GM13977 (cell line): ENCODE measurements around the gene ABLIM2.

Experiments used
- DNase-seq: peaks from one replicate; pipeline ENCODE4 v3.0.0; 2012; ENCODE audit warnings: low spot score
- in situ Hi-C: fragments of 300-500 bp; cut with MboI; formaldehyde crosslinking; loops from one replicate; pipeline ENCODE4 v1.12.0; 2022; ENCODE audit warnings: low sequenced_read_pairs, low pct_unique_long_range_greater_than_20kb, mixed read lengths, inconsistent platforms; ENCODE audit not compliant: unreplicated experiment
- TF ChIP-seq, protein P1 (sequence below): IDR thresholded peaks from 2 replicates; pipeline ENCODE4 v1.5.1; 2012; ENCODE audit warnings: mild to moderate bottlenecking, control low read depth; ENCODE audit not compliant: insufficient read depth; ENCODE audit errors: extremely low read depth, missing control alignments

The ABLIM2 gene

DNA sequence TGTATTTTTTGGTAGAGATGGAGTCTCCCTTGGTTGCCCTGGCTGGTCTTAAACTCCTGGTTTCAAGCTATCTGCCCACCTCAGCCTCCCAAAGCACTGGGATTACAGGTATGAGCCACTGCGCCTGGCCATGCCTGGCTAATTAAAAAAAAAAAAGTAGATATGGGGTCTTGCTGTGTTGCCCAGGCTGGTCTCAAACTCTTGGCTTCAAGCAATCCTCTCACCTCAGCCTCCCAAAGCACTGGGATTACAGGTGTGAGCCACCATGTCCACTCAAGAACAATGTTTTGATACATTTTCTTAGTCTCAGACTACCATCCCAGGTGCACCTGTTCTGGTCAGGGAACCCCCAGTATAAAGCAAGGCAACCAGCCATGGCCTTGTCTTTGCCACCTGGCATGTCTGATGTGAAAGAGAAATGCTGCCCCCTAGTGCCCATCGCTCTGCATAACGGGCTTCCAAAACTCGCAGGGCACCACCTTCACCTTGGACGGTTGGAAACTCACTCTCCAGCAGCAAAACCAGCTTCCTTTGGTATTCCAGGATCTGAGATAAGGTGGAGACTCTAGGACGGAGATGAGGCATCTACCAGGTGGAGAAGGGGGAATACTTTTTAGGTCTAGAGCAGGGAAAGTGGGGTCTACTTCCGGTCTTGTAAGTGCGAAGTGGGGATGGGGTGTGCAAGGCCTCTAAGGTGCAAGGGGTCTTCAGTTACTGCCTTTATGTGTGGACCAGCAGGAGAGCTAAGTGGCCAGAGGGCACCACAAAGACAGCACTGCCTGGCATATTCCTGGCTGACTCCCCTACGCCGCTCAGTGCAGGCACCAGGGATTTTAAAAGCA is 171.2 kb downstream of the ABLIM2 start:
- DNase-seq: peak; percentile 88
- in situ Hi-C loops: loop anchor here (10.0 kb wide), 1 partner anchor 183 kb away; no protein-coding TSS in a partner anchor
- TF ChIP-seq, protein P1, sequence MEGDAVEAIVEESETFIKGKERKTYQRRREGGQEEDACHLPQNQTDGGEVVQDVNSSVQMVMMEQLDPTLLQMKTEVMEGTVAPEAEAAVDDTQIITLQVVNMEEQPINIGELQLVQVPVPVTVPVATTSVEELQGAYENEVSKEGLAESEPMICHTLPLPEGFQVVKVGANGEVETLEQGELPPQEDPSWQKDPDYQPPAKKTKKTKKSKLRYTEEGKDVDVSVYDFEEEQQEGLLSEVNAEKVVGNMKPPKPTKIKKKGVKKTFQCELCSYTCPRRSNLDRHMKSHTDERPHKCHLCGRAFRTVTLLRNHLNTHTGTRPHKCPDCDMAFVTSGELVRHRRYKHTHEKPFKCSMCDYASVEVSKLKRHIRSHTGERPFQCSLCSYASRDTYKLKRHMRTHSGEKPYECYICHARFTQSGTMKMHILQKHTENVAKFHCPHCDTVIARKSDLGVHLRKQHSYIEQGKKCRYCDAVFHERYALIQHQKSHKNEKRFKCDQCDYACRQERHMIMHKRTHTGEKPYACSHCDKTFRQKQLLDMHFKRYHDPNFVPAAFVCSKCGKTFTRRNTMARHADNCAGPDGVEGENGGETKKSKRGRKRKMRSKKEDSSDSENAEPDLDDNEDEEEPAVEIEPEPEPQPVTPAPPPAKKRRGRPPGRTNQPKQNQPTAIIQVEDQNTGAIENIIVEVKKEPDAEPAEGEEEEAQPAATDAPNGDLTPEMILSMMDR: peak; percentile 93

DNA sequence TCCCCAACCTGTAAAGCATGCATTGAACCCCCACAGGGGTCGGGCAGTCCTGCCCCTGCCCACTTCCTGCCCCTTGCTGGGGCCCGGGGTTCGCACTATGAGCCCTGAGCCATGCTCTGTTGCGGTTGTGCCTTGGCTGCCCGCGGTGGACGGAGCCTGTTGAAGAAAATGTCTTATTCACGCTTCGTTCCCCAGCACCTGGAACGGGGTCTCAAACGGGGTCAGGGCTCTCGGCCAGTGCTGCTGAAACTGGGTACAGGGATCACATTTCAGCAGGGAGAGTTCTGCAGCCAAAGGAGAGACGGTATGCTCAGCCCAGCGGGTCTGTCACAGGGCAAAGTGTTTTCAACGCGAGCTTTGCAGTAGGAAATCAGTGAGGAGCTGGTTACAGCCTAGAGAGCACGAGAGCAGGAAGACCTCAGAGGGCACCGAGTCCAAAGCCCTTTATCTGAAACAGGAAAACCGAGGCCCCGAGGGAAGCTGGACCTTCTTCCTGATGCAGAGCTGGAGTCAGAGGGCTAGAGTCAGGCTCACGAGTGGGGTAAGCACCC is 172.6 kb downstream of the ABLIM2 start:
- in situ Hi-C loops: loop anchor here (10.0 kb wide), 1 partner anchor 181 kb away; no protein-coding TSS in a partner anchor
- no peak for DNase-seq
- TF ChIP-seq, protein P1: no peak

DNA sequence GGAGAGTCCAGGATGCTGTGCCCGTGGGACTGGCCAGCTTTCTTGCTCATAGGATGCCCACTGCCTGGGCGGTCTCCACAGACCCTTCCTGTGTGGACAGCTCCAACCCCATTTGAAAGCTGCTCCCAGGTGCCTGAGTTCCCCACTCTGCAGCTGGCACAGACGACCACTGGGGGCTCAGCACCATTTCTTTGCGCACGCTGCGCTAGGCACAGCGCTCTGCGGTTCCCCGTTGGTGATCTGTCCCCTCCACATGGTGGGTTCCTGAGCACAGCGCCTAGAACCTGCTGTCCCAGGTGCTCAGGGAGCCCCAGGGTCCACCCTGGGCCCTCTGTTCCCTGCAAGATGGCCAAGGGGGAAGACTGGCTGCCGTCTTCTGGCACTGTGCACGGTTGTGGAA is 173.5 kb downstream of the ABLIM2 start:
- in situ Hi-C loops: loop anchor here (10.0 kb wide), 1 partner anchor 180 kb away; no protein-coding TSS in a partner anchor
- TF ChIP-seq, protein P1: no peak

DNA sequence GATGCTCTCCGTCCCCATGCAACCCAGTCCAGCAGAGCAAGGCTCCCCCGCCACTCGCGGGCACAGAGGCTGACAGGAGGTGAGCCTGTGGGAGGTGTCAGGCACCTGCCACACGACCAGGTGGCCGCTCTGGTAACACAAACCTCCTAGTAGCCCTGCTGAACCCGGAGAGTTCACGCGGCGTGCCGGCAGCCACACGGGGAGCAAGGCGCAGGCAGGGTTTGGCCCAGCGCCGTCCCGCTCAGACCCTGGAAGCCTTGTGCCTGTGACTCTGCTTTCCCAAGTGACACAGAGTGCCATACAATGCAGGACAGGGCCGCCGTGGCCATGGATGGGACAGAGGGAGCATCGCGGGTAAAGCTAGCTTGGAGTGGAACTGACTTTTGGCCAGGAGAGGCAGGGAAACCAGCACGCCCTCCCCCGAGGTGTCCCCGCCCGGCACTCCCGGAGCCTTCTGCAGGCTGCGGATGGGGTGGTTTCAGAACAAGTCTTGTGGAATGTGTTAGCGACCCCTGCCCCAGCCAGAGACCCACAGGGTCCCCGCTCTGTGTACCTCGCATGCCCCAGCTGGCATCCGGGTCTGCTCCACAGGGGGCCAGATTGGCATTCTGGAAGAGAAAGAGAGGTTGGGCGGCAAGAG is 174.2 kb downstream of the ABLIM2 start:
- in situ Hi-C loops: loop anchor here (10.0 kb wide), 1 partner anchor 180 kb away; no protein-coding TSS in a partner anchor
- TF ChIP-seq, protein P1: no peak

More for the DNA sequence above, 173.5 kb downstream of the ABLIM2 start:
- no peak for DNase-seq

DNA sequence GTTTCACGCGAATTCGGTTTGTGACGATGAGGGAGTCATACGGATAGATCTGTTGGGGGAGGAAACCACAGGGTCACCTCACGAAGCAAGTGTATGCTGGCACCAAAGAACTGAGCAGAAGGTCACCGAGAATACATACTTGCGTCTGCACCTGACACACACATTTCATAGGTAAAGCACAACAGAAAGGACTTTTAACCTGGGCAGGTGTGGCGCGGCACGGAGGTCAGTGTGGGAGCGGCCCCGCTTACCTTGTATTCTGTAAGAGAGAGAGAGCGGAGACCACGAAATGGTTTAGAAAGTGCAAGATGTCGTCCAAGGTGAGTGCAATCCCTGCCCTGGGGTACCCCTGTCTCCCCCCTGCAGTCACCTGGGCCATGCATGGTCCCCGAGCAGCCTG is 175.3 kb downstream of the ABLIM2 start:
- TF ChIP-seq, protein P1: no peak
- in situ Hi-C loops: loop anchor here (10.0 kb wide), 1 partner anchor 178 kb away; no protein-coding TSS in a partner anchor
- DNase-seq: no peak

More for the DNA sequence above, 174.2 kb downstream of the ABLIM2 start:
- DNase-seq: no peak

DNA sequence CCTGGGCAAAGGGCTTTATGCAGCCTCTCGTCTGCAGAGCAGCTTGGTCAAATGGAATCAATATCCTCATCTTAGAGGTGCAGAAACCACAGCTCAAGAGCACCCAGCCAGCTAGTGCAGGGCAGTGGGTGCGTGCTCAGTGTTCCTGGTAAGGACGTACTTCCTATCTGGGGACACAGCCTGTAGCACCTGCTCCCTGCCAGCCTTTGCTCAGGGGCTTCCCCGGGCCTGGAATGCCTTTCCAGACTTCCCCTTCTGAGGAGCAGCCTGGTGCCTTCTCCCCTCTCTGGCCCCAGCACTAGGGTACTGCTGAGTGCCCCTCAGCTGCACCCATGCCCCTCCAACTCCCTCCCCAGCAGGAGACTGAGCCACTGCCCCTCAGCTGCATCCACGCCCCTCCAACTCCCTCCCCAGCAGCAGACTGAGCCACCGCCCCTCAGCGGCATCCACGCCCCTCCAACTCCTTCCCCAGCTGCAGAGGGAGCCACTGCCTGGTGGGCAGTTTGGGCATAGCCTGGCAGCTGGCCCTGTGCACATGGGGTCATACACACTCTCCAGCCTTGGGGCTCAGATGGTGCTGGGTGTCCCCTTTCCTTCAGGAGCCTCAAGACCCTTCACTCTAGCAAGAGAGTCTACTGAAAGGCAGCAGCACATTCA is 176.7 kb downstream of the ABLIM2 start:
- DNase-seq: no peak
- in situ Hi-C loops: loop anchor here (10.0 kb wide), 1 partner anchor 177 kb away; no protein-coding TSS in a partner anchor
- TF ChIP-seq, protein P1: no peak
